ENCODE data around the gene DOCK1. TPM values are rescaled to one million over a fixed set of nuclear protein-coding genes. Genes with fewer than 3 reads are reported as not detected.

The DOCK1 gene
- polyA plus RNA-seq, 1 of the 3 experiments (the other 2 are of a cell fraction): 15.5 TPM

DNA sequence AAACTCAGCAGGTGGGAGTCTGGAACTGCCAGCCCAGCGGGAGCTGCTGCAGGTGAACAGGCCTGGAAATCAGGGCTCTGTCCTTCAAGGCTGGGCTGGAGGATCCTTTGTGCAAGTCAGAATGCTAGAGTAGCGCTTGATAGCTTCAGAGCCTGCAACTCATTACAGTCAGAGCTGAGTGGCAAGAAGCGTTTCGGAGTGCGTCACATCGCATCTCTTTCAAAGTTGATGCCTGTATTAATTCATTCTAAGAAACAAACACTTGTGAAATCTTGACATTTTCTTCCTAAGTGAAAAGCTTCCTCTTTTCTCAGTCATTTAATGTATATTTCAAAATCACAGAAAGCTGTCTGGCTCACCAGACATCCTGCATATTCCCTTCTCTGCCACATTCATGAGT is 522.7 kb downstream of the DOCK1 start:
- no peaks in the 10 kb centered on the region for H4K20me1 ChIP-seq (ENCODE audit: insufficient read depth)
- H3F3A ChIP-seq (replicated peaks; ENCODE audit: insufficient read depth): no peaks in the 10 kb centered on the region
- H3K9ac ChIP-seq: no peak overlapping the region
- no peak overlapping the region for H3K4me2 ChIP-seq
- no peaks in the 10 kb centered on the region for H3K79me2 ChIP-seq (ENCODE audit: insufficient read depth)
- H3K4me1 ChIP-seq (ENCODE audit: control insufficient read depth in 1 of 2, insufficient read depth in 2 of 2, low read depth in 1 of 2, low read length in 1 of 2): peaks cover 0 to 21% of the 10 kb centered on the region in 2 experiments; a peak in 2 of 4 replicates
- 88% methylated on average over 6 of the region's 6 CpGs for WGBS (ENCODE audit: low lambda C conversion rate)
- POLR2A ChIA-PET: no interaction called here
- H3K27ac ChIP-seq (ENCODE audit: low read depth in 2 of 2, low read length in 1 of 2): no peak overlapping the region
- no peak overlapping the region for H2AFZ ChIP-seq (ENCODE audit: low read depth)
- no peak for DNase-seq
- H3K9me3 ChIP-seq: no peaks in the 10 kb centered on the region
- CTCF ChIA-PET: no interaction called here
- no peak overlapping the region; a peak in 1 of 4 replicates for H3K4me3 ChIP-seq (ENCODE audit: low read depth in 2 of 2, low read length in 1 of 2)
- peaks cover 7 to 20% of the 10 kb centered on the region in 2 experiments for H3K36me3 ChIP-seq (replicated peaks in 1 of 2; ENCODE audit: control insufficient read depth in 1 of 2, insufficient read depth in 2 of 2, low read length in 1 of 2)
- no peaks in the 10 kb centered on the region for H3K9me2 ChIP-seq
- TF ChIP-seq MXI1 (IDR thresholded peaks at IDR 0.05; ENCODE audit: low read depth, low read length) (no peak), TAF1 (IDR thresholded peaks at IDR 0.05; ENCODE audit: borderline replicate concordance, low read depth, low read length) (no peak), CHD2 (IDR thresholded peaks at IDR 0.05; ENCODE audit: low read length, partially characterized antibody) (no peak), FOSL2 (IDR thresholded peaks at IDR 0.05; ENCODE audit: borderline replicate concordance, low read depth) (no peak), FOXM1 (IDR thresholded peaks at IDR 0.05; ENCODE audit: low read depth) (no peak), GABPA (IDR thresholded peaks at IDR 0.05; ENCODE audit: low read depth) (no peak), RAD21 (IDR thresholded peaks at IDR 0.05; ENCODE audit: low read length) (no peak)
- TF ChIP-seq, protein P1, sequence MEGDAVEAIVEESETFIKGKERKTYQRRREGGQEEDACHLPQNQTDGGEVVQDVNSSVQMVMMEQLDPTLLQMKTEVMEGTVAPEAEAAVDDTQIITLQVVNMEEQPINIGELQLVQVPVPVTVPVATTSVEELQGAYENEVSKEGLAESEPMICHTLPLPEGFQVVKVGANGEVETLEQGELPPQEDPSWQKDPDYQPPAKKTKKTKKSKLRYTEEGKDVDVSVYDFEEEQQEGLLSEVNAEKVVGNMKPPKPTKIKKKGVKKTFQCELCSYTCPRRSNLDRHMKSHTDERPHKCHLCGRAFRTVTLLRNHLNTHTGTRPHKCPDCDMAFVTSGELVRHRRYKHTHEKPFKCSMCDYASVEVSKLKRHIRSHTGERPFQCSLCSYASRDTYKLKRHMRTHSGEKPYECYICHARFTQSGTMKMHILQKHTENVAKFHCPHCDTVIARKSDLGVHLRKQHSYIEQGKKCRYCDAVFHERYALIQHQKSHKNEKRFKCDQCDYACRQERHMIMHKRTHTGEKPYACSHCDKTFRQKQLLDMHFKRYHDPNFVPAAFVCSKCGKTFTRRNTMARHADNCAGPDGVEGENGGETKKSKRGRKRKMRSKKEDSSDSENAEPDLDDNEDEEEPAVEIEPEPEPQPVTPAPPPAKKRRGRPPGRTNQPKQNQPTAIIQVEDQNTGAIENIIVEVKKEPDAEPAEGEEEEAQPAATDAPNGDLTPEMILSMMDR (IDR thresholded peaks at IDR 0.05): no peak
- no peaks in the 10 kb centered on the region for H3K27me3 ChIP-seq (ENCODE audit: insufficient read depth)

GRCh38 chr10:127428385-127428980 is 523.3 kb downstream of the DOCK1 start:
- no peaks in the 10 kb centered on the region for H3K79me2 ChIP-seq (ENCODE audit: insufficient read depth)
- no peak overlapping the region for H2AFZ ChIP-seq (ENCODE audit: low read depth)
- H3K4me3 ChIP-seq (ENCODE audit: low read depth in 2 of 2, low read length in 1 of 2): no peak overlapping the region
- peaks cover 0 to 18% of the 10 kb centered on the region in 2 experiments; a peak in 2 of 4 replicates for H3K4me1 ChIP-seq (ENCODE audit: control insufficient read depth in 1 of 2, insufficient read depth in 2 of 2, low read depth in 1 of 2, low read length in 1 of 2)
- no peaks in the 10 kb centered on the region for H3K9me2 ChIP-seq
- peaks cover 4 to 24% of the 10 kb centered on the region in 2 experiments for H3K36me3 ChIP-seq (replicated peaks in 1 of 2; ENCODE audit: control insufficient read depth in 1 of 2, insufficient read depth in 2 of 2, low read length in 1 of 2)
- no peak overlapping the region for H3K9ac ChIP-seq
- no peak for TF ChIP-seq TAF1 (IDR thresholded peaks at IDR 0.05; ENCODE audit: borderline replicate concordance, low read depth, low read length)
- TF ChIP-seq POLR2AphosphoS5 (IDR thresholded peaks at IDR 0.05; ENCODE audit: low read depth, low read length): no peak
- no peak for TF ChIP-seq IRF3 (IDR thresholded peaks at IDR 0.05; ENCODE audit: low read depth, low read length)
- TF ChIP-seq, protein P2, sequence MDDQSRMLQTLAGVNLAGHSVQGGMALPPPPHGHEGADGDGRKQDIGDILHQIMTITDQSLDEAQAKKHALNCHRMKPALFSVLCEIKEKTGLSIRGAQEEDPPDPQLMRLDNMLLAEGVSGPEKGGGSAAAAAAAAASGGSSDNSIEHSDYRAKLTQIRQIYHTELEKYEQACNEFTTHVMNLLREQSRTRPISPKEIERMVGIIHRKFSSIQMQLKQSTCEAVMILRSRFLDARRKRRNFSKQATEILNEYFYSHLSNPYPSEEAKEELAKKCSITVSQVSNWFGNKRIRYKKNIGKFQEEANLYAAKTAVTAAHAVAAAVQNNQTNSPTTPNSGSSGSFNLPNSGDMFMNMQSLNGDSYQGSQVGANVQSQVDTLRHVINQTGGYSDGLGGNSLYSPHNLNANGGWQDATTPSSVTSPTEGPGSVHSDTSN (IDR thresholded peaks at IDR 0.05): no peak
- no peak for TF ChIP-seq YY1 (IDR thresholded peaks at IDR 0.05; ENCODE audit: low read depth)
- TF ChIP-seq, protein P3, sequence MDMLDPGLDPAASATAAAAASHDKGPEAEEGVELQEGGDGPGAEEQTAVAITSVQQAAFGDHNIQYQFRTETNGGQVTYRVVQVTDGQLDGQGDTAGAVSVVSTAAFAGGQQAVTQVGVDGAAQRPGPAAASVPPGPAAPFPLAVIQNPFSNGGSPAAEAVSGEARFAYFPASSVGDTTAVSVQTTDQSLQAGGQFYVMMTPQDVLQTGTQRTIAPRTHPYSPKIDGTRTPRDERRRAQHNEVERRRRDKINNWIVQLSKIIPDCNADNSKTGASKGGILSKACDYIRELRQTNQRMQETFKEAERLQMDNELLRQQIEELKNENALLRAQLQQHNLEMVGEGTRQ (IDR thresholded peaks at IDR 0.05; ENCODE audit: borderline replicate concordance, low read depth, low read length): no peak
- no peak for TF ChIP-seq RXRA (IDR thresholded peaks at IDR 0.05; ENCODE audit: borderline replicate concordance, low read depth)
- no peak for TF ChIP-seq FOXM1 (IDR thresholded peaks at IDR 0.05; ENCODE audit: low read depth)
- no peak for TF ChIP-seq TEAD4 (IDR thresholded peaks at IDR 0.05; ENCODE audit: borderline replicate concordance, insufficient read depth)
- TF ChIP-seq NRF1 (IDR thresholded peaks at IDR 0.05; ENCODE audit: low read depth, low read length): no peak
- no peak overlapping the region for H3K4me2 ChIP-seq
- H4K20me1 ChIP-seq (ENCODE audit: insufficient read depth): no peaks in the 10 kb centered on the region
- no peaks in the 10 kb centered on the region for H3K27me3 ChIP-seq (ENCODE audit: insufficient read depth)
- no peak for DNase-seq
- no peak overlapping the region for H3K27ac ChIP-seq (ENCODE audit: low read depth in 2 of 2, low read length in 1 of 2)
- POLR2A ChIA-PET: no interaction called here
- H3F3A ChIP-seq (replicated peaks; ENCODE audit: insufficient read depth): no peaks in the 10 kb centered on the region
- H3K9me3 ChIP-seq: no peaks in the 10 kb centered on the region
- 95% methylated on average over 18 of the region's 18 CpGs for WGBS (ENCODE audit: low lambda C conversion rate)
- CTCF ChIA-PET: no interaction called here

All from SK-N-SH (cell line).